Vagina (tissue), 2 donors: ENCODE measurements around the gene GAD1. TPM values are rescaled to one million over a fixed set of nuclear protein-coding genes. Genes with fewer than 3 reads are reported as not detected.

Source experiments
- DNase-seq, 2 donors: peaks; one replicate each; pipeline ENCODE4 v3.0.0-alpha.2; 2017; ENCODE audit errors: extremely low spot score in 2 of 2
- H3K27ac ChIP-seq: fragments of 200-600 bp; sonication (generic); one replicate; pipeline ENCODE4 v1.5.1; 2019
- H3K27me3 ChIP-seq: fragments of 200-600 bp; sonication (generic); one replicate; pipeline ENCODE4 v1.5.1; 2019
- H3K36me3 ChIP-seq, 2 donors: fragments of 200-600 bp; sonication (generic); one replicate each; pipeline ENCODE4 v1.5.1; 2017 to 2019
- H3K4me1 ChIP-seq: fragments of 200-600 bp; sonication (generic); one replicate; pipeline ENCODE4 v1.5.1; 2019
- H3K4me3 ChIP-seq, 2 donors: fragments of 200-600 bp; sonication (generic); 1 replicate in 1 of 2; 2 replicates in 1 of 2; pipeline ENCODE4 v1.5.1; 2016 to 2019
- H3K9me3 ChIP-seq: fragments of 200-600 bp; sonication (generic); one replicate; pipeline ENCODE4 v1.5.1; 2019
- POLR2A ChIP-seq, 2 donors: fragments of 450-650 bp; IDR thresholded peaks; one replicate each; pipeline ENCODE4 v1.6.1; 2017; ENCODE audit warnings: antibody characterized with exemption in 2 of 2, mild to moderate bottlenecking in 2 of 2, moderate library complexity in 2 of 2
- POLR2AphosphoS5 ChIP-seq, 2 donors: sonication (generic); formaldehyde crosslinking; IDR thresholded peaks; one replicate each; pipeline ENCODE4 v1.9.0; 2017; ENCODE audit warnings: antibody characterized with exemption in 2 of 2, mild to moderate bottlenecking in 2 of 2, low read depth in 1 of 2; ENCODE audit not compliant: insufficient read depth in 1 of 2
- intact Hi-C: fragments of 100-400 bp; cut with DNase I; formaldehyde crosslinking; loops from one replicate; pipeline ENCODE4 v1.15.1; 2023
- total RNA-seq: library from RNA; depleted of rRNA; stranded (reverse); fragments of >200 nt; gene quantifications from one replicate; pipeline ENCODE4 v1.2.3, GENCODE V29; 2016
- TF ChIP-seq, protein P1 (sequence below), 3 experiments: fragments of 450-650 bp in 2 of 3; fragments of 200-600 bp in 1 of 3; sonication (generic) in 1 of 3; IDR thresholded peaks; one replicate each; pipeline ENCODE4 v1.5.1; 2017 to 2019; ENCODE audit warnings: antibody characterized with exemption in 3 of 3, mild to moderate bottlenecking in 2 of 3, moderate library complexity in 2 of 3

Gene GAD1
- total RNA-seq, 1 donor from 2014 or later = not detected

DNA sequence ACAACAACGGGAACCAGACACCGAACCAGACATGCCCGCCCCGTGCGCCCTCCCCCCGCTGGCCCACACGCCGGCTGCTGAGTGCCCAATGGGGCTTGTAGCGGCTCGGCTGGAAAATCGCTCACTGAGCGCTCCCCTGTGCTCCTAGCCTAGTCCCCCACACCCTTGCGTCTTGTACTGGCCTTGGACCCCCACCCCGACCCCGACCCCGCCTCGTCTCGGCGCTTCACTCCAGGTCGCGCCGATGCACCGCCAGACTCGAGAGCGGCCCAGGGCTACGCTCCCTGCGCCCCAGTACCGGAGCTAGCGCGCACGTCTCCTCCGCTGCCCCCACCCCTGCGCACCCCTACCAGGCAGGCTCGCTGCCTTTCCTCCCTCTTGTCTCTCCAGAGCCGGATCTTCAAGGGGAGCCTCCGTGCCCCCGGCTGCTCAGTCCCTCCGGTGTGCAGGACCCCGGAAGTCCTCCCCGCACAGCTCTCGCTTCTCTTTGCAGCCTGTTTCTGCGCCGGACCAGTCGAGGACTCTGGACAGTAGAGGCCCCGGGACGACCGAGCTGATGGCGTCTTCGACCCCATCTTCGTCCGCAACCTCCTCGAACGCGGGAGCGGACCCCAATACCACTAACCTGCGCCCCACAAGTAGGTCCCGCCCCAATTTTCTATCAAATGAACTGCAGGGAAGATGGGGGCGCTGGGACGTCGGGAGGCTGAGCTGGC, 1.5 kb downstream of the GAD1 start:
- intact Hi-C loops = loop anchor here (10.0 kb wide), 3 partner anchors 103 to 443 kb away; partner anchors contain the start of gene SP5
- H3K9me3 ChIP-seq = no peaks in the 10 kb centered on the region
- no peak for DNase-seq
- H3K36me3 ChIP-seq = no peaks in the 10 kb centered on the region
- peak overlapping the region; percentile 34 to 41 for H3K4me3 ChIP-seq
- H3K27ac ChIP-seq = no peak overlapping the region
- H3K27me3 ChIP-seq = peaks cover 65% of the 10 kb centered on the region
- TF ChIP-seq POLR2AphosphoS5 (IDR thresholded peaks at IDR 0.05; ENCODE audit: insufficient read depth in 1 of 2, low read depth in 1 of 2) (no peak), POLR2A (IDR thresholded peaks at IDR 0.05) (no peak)
- TF ChIP-seq, protein P1, sequence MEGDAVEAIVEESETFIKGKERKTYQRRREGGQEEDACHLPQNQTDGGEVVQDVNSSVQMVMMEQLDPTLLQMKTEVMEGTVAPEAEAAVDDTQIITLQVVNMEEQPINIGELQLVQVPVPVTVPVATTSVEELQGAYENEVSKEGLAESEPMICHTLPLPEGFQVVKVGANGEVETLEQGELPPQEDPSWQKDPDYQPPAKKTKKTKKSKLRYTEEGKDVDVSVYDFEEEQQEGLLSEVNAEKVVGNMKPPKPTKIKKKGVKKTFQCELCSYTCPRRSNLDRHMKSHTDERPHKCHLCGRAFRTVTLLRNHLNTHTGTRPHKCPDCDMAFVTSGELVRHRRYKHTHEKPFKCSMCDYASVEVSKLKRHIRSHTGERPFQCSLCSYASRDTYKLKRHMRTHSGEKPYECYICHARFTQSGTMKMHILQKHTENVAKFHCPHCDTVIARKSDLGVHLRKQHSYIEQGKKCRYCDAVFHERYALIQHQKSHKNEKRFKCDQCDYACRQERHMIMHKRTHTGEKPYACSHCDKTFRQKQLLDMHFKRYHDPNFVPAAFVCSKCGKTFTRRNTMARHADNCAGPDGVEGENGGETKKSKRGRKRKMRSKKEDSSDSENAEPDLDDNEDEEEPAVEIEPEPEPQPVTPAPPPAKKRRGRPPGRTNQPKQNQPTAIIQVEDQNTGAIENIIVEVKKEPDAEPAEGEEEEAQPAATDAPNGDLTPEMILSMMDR (IDR thresholded peaks at IDR 0.05) = no peak
- H3K4me1 ChIP-seq = peaks cover 79% of the 10 kb centered on the region

DNA sequence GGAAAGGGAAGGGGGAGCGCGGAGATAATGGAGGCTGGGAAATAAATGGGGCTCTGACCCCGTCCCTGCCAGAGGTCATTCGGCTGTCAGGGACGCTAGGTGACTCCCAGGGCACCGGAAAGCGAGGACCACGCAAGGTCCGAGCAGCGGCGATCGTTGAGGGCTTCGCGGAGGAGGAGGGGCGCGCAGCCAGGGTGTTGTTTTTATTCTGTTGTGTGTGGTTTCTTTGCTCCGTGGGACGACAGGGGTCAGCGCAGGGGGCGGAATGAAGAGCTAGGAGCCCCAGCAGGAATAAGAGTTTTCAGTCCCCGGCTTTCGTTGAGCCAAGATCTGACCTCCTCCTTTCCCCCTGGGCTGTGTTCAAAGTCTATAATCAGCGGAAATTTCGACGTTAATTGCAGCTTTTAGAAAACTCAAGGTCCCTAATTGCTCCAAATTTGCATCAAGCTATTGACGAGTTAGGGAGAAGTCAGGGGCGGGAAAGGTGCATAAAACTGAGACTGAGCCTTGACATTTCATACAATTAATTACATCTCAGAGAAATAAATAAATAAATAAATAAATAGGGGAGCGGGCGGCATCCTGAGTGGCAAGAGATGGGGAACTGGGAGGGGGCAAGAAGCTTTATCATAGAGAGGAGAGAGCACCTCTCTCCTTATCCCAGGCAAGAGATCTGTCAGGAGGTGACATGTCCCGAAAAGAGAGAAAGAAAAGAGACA, 2.2 kb downstream of the GAD1 start:
- H3K27me3 ChIP-seq = peaks cover 62% of the 10 kb centered on the region
- peak overlapping the region in 1 of 2 donors; percentile 34 for H3K4me3 ChIP-seq
- no peak overlapping the region for H3K27ac ChIP-seq
- intact Hi-C loops = loop anchor here (10.0 kb wide), 3 partner anchors 104 to 444 kb away; partner anchors contain the start of gene SP5
- H3K36me3 ChIP-seq = no peaks in the 10 kb centered on the region
- TF ChIP-seq POLR2A (IDR thresholded peaks at IDR 0.05) (no peak), POLR2AphosphoS5 (IDR thresholded peaks at IDR 0.05; ENCODE audit: insufficient read depth in 1 of 2, low read depth in 1 of 2) (no peak)
- TF ChIP-seq, protein P1 (IDR thresholded peaks at IDR 0.05) = no peak
- peaks cover 79% of the 10 kb centered on the region for H3K4me1 ChIP-seq
- DNase-seq = no peak
- no peaks in the 10 kb centered on the region for H3K9me3 ChIP-seq

DNA sequence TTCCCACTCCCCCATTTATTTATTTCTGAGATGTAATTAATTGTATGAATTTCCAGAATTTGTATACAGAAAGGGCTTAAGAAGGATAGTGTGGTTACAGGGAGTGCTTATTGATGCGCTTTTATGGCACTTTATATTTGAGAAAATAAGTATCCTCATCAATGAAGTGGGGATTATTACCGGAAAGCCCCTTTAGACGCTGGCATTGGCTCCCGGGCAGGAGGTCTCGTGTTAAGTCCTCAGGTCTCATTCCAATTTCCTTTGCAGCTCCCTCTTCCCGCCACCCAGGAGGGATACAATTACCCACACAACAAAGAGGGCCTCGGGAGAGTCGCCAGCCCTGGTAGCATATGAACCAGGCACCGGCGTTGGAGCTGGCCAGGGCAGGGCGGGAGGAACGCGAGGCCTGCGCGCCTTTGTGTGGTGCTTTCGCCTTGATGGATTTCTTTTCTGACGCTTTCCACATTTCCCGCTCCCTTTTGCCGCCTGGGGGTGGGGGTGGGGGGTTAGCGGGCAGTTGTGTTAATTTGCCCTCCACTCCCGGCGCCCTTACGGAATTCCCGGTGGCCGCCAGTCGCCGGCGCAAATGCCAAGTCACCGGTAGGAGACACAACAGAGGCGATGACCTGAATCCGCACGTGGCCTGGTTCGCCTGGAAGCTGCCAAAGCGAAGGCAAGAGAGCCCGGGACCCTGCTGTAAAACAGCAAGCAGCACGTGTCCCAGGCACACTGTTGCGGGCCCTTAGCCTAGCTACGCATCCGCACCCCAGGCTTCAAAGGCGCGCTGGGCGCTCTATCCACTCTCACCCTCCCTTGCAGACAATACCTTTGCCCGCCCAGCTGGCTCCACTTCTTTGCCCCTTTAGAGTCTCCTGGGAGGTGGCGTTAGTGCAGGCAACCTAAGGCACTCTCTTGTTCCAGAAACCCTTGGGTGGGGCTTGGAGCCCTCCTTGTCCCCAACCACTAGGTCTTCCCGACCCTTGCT, 3.3 kb downstream of the GAD1 start:
- H3K4me3 ChIP-seq = peak overlapping the region in 1 of 2 donors; percentile 23
- peaks cover 59% of the 10 kb centered on the region for H3K27me3 ChIP-seq
- intact Hi-C loops = loop anchor here (10.0 kb wide), 3 partner anchors 105 to 445 kb away; partner anchors contain the start of gene SP5
- DNase-seq = no peak
- H3K4me1 ChIP-seq = peaks cover 78% of the 10 kb centered on the region
- H3K27ac ChIP-seq = no peak overlapping the region
- TF ChIP-seq POLR2A (IDR thresholded peaks at IDR 0.05) (no peak), POLR2AphosphoS5 (IDR thresholded peaks at IDR 0.05; ENCODE audit: insufficient read depth in 1 of 2, low read depth in 1 of 2) (no peak)
- TF ChIP-seq, protein P1 (IDR thresholded peaks at IDR 0.05) = no peak
- no peaks in the 10 kb centered on the region for H3K36me3 ChIP-seq
- no peaks in the 10 kb centered on the region for H3K9me3 ChIP-seq

DNA sequence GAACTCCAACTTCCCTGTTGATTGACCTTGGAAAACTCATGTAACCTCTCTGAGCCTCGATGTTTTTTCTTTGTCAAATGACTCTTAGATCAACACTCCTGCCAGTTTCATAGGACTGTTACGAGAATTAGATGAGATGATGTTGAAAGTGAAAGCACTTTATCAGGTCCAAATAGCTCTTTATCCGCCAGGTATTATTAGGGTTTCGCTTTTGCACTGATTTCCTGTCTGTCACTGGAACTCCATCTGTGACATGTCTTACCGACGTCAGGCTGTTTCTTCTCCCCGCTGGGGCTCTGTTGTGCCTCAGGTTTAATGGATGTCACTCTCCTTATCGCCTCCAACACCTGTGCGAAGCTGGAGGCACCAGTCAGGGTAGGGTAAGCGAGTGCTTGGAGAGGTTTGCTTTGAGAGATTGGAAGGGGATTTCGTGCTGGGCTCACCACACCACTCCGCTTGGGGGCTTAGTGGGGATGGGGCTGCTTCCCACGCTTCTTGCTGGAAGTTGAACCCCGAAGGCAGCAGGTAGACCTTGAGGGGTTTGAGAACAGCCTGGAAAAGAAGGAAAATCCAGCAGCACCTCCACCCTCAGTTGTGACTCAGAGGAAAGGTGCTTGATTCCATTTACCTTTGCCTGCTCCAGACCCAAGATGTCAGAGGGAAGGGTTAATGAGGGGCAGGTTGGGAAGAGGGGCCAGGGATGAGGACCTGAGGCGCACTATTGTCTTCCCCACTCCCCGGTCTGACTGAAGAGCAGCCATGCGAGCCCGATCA, 4.3 kb downstream of the GAD1 start:
- TF ChIP-seq POLR2AphosphoS5 (IDR thresholded peaks at IDR 0.05; ENCODE audit: insufficient read depth in 1 of 2, low read depth in 1 of 2) (no peak), POLR2A (IDR thresholded peaks at IDR 0.05) (no peak)
- TF ChIP-seq, protein P1 (IDR thresholded peaks at IDR 0.05) = no peak
- Histone ChIP-seq H3K27me3 (peaks cover 49% of the 10 kb centered on the region), H3K27ac (no peak overlapping the region), H3K4me3 (peak overlapping the region in 1 of 2 donors; percentile 23), H3K36me3 (no peaks in the 10 kb centered on the region), H3K4me1 (peaks cover 72% of the 10 kb centered on the region), H3K9me3 (no peaks in the 10 kb centered on the region)
- intact Hi-C loops = no loop called here
- no peak for DNase-seq
